ENCODE data around the gene DHX32. TPM values are rescaled to one million over a fixed set of nuclear protein-coding genes. Genes with fewer than 3 reads are reported as not detected.

The DHX32 gene
- polyA plus RNA-seq, 4 donors = 22.8 to 26.1 (median 23.0) TPM

DNA sequence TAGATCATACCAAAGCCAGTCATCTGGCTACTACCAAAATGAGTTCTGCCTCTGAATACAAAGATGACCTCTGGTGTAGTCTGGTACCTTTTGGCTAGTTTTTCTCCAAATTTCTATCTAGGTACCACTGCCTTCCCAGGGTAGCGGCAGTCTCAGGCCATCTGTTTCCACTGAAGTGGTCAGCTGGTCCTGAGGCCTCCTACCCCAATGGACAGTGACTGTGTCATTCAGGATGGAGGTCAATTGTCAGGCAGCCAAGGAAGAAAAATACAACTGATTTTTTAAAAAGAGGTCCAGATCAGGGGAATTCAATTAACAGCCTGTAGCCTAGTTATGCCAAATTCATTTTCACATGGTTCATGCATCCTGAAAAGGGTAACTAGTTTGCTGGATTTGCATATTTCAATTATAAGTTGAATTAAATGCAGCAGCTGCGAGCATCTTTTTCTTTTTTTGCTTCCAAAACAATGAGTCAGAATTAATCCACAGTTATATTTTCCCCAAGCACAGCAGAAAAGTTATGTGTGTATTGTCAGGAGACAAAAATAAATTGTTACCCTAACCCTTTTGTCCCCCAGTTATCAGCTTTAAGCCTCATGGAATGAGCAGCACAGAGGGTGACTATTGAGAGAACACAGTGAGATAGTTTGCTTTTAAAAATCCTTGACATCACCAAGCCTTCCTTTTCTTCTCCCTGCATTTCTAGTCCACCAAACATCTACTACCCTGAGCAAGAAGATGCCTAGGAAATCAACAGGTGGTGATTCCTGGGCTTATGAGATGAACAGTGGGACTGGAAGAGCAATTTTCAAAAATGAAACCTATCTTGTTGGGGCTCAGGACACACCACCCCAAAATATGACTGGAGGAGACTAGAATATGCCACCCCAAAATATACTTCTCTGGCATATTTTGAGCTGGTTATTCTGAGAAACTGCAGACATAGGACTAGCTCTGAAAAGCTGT lies 30.0 kb downstream of the DHX32 start:
- no peak for DNase-seq (ENCODE audit: low read depth in 4 of 4, low spot score in 2 of 4)

DNA sequence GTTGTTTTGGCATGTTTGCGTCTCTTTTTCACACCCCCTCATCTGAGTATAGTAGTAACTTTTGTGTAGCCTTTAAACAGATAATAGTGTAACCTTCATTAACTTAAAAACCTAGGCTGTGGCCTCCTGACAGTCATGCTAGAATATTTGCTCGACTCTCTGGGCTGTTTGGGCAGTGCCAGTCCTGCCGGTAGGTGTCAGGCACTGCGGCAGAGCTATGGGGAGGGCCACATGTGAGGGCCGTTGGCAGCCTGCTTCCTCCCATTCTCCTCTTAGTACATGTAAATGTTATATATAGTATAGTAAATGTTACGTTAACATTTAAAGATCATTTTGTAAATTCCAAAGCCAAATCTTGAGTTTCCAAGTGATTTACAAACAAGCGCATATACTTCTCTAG lies 31.6 kb downstream of the DHX32 start:
- no peak for DNase-seq (ENCODE audit: low read depth in 4 of 4, low spot score in 2 of 4)

GRCh38 chr10:125848857-125849256 lies 32.2 kb downstream of the DHX32 start:
- DNase-seq (ENCODE audit: low read depth in 4 of 4, low spot score in 2 of 4) = no peak

- DNase-seq (ENCODE audit: low read depth in 4 of 4, low spot score in 2 of 4) = no peak
Measured at GRCh38 chr10:125848371-125848770, 32.7 kb downstream of the DHX32 start.

GRCh38 chr10:125846894-125847293 lies 34.2 kb downstream of the DHX32 start:
- no peak for DNase-seq (ENCODE audit: low read depth in 4 of 4, low spot score in 2 of 4)

GRCh38 chr10:125845617-125846016 lies 35.5 kb downstream of the DHX32 start:
- DNase-seq (ENCODE audit: low read depth in 4 of 4, low spot score in 2 of 4) = no peak

- DNase-seq (ENCODE audit: low read depth in 4 of 4, low spot score in 2 of 4) = no peak
Measured at GRCh38 chr10:125844751-125845221, 36.3 kb downstream of the DHX32 start.

DNA sequence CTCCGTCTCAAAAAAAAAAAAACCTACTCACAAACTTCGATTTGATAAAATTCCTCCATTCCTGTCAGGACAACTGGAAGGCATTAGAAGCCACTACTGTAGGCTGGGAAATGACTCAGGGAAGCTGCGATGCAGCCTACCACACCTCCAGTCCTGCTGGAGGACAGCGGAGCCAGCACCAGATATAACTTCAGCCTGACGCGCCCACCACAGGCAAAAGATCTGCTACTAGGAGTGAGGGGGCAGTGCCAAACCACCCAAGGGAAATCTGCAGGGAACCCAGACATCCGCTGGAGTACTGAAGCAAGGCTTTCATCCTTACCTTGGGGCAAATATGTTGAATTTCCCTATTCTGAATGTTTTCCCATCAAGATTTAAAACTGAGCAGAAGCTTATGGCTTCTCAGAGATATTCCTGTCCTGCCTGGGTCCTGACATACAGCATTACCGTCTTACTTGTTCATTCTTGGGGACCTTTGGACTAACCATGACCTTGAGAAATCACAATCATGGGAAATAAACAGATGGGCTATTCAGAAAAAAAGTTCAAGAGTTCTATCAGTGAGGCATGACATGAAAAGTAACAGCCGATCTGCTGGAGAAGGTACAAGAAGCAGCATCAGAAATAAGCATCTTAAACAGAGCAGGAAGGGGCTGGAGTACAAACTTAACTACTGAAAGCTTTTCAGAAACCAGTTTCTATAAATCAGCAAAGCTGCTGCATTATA lies 37.3 kb downstream of the DHX32 start:
- no peak for DNase-seq (ENCODE audit: low read depth in 4 of 4, low spot score in 2 of 4)

DNA sequence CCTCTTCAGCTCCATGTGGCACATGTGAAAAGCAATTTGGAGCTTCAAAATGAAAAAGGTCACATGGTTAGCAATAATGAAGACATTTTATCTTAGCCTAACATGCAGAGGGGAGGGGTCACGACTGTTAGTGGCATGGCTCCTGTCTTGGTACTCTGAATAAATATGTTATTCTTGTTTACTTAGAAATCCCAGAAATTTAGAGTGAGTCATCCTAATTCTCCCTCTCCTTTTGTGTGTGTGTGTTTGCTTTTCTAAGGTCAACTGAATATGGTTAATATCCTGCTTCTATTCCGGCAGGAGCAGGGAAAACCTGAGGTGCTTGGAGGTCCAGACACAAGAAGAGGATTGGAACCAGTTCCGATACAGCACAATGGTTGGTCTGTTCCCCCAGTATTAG lies 40.1 kb downstream of the DHX32 start:
- DNase-seq (ENCODE audit: low read depth in 4 of 4, low spot score in 2 of 4) = no peak

DNA sequence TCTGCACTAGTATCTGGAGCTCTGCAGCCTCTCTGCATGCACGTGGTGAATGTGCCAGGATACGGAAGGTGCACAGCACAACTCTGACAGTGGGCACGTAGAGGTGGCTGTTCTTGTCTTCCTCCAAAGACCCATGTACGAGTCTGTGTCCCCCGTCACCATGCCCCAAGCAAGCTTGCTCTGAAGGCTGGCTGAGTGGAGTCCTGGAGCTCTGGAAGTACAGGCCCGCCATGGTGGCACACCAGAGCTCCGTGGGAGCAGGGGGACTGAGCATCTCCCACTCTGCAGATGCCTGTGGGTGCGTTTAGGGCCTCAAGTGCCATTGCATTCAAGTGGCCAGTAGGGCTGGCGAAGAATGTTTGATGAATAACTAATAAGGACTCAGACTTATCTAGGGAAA lies 40.7 kb downstream of the DHX32 start:
- no peak for DNase-seq (ENCODE audit: low read depth in 4 of 4, low spot score in 2 of 4)

DNA sequence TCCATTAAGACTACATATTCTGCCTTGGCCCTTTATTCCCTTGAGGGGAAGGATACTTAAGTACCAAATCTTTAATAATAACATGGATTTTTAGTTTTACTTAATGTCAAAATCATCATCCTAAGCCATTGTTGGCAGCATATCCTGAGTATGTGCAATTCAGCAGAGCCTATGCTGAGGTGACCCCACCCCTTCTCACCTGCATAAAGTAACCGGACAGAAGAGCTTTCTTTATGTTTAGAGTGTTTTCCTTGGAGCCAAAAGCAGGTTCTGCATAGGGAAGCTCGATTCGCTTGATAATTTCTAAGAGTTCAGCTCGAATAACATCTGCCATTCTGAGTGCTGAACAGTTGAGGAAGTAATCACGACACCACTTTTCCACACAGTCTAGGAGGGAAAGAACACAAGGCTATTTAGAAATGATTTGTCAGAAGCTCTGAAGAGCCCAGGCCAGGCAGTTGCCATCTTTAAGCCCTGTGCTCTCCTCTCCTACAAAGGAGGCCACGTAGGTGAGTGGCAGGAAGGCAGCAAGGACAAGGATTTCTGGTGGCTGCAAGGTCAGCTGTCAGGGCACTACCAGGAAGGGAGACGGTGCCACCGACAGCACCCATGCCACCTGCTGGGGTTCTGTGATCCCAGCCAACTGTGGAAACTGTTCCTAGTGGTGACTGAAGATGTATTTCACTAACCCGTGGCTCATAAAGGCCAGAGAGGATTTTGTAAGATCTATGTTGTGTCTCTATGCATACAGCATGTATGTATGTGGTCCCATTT lies 42.1 kb downstream of the DHX32 start:
- DNase-seq (ENCODE audit: low read depth in 4 of 4, low spot score in 2 of 4) = no peak

GRCh38 chr10:125836746-125837145 lies 44.3 kb downstream of the DHX32 start:
- DNase-seq (ENCODE audit: low read depth in 4 of 4, low spot score in 2 of 4) = no peak

DNA sequence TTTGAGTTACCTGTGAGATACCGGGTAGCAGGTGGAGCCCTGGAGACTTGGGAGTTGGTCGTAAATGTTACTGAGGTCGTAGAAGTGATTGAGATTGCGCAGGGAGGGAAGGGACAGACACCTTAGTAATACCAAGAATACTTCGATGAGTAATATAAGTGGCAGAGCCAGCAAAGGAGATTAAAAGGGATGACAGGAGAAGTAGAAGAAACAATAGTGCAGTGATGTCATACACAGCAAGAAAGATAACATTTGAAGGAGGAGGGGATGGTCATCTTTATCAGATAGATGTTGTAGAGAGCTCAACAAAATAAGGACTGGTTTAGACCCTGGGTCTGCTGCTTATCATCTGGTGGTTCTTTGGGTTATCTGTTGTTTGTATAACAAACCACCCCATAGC lies 52.8 kb downstream of the DHX32 start:
- DNase-seq (ENCODE audit: low read depth in 4 of 4, low spot score in 2 of 4) = no peak

DNA sequence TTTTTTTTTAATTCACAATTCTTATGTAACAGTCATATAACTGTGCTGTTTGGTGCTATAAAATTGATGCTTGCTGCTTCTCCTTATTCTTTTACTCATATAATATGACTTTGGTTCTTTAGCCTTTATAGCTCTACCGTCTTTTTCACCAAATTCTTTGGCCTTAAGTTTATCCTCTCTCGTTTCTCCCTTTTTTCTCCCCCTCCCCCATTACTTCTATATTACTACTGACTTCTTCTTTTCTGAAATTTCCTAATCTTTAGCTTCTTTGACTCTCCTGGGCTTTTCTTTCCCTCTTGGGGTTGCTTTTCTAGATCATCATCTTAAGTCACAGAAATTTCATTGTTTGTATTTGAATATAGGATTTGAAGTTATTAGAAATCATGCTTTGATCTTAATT lies 54.0 kb downstream of the DHX32 start:
- no peak for DNase-seq (ENCODE audit: low read depth in 4 of 4, low spot score in 2 of 4)

- DNase-seq (ENCODE audit: low read depth in 4 of 4, low spot score in 2 of 4) = no peak
Measured at GRCh38 chr10:125824736-125825135, 56.4 kb downstream of the DHX32 start.

GRCh38 chr10:125823663-125824251 lies 57.3 kb downstream of the DHX32 start:
- DNase-seq (ENCODE audit: low read depth in 4 of 4, low spot score in 2 of 4) = no peak

DNA sequence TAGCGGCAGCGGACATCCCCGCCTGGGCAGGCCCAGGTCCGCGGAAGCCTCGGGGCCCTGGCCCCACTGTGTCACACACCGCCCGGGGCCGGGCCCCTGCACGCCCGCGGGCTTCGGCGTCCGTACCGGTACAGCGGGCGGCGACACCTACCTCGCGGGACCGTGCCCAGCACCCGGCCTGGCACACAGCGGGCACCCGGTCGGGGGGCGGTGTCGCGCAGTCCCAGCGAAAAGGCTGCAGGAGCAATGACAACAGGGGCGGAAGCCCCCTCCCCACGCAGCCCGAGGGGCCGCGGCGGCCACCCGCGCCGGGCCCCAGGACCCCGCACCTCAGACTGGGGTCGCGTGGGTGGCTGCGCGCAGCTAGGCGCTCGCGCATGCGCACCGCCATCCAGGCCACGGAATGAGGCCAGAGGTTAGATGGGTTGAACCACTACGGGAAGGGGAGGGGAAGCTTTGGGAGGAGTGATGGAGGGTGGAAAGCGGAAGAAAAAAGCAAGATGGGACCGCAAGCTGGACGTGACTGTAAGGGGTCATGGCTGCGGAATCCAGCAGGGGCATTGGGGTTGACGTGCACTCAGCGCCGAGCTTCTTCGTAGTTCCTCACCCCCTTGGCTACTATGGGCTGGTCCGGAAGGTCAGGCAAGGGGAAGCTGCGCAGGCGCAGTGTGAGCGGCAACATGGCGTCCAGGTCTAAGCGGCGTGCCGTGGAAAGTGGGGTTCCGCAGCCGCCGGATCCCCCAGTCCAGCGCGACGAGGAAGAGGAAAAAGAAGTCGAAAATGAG lies 58.0 kb downstream of the DHX32 start, which contains the start of the genes BCCIP and UROS:
Gene BCCIP, plus strand, starts transcription at position 669 of the 785 bp plus-strand sequence. Its CDS starts 12 bp downstream, at position 681.
Gene UROS, minus strand, starts transcription at position 381 of the 785 bp plus-strand sequence. CDS start 6,759 bp downstream, outside the sequence.
- DNase-seq (ENCODE audit: low read depth in 4 of 4, low spot score in 2 of 4) = peak; percentile 80 to 96 (median 88)

- DNase-seq (ENCODE audit: low read depth in 4 of 4, low spot score in 2 of 4) = no peak
Measured at GRCh38 chr10:125820701-125821100, 60.4 kb downstream of the DHX32 start.

DNA sequence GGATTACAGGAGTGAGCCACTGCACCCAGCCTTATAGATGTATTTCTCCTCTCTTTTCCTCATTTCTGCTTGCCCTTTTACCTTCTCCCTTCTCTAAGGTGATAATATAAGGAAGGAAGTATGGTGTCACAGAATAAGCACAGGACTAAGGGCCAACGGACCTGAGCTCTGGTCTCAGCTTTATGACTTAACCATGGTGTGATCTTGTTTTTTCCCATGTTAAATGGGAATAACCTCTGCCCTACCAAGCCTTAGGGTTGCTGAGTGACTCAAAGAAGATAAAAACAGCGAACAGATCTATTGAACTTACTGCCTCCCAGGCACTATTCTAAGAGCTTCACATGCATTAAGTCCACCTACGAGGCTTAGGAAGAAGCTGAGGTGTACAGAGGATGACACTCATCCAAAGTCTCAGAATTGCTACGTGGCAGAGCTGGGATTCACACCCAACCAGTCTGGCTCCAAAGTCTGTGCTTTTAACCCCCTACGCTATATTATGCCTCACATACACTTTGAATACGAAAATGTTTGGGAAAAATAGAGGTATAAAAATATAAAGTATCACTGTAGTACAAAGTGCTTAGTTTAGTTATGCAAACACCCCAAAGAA lies 63.6 kb downstream of the DHX32 start:
- DNase-seq (ENCODE audit: low read depth in 4 of 4, low spot score in 2 of 4) = no peak

Measured in left renal cortex interstitium (tissue), 4 donors.